PC-3 (cell line): ENCODE measurements around the gene EDAR.

Experiments
- EZH2 ChIP-seq: fragments of 300-600 bp; sonication (generic); IDR thresholded peaks from one replicate; pipeline ENCODE4 v1.6.1; 2017; ENCODE audit warnings: antibody characterized with exemption, mild to moderate bottlenecking, low read length; ENCODE audit not compliant: unreplicated experiment
- EZH2phosphoT487 ChIP-seq: fragments of 300-600 bp; sonication (generic); IDR thresholded peaks from 2 replicates; pipeline ENCODE4 v1.6.1; 2018; ENCODE audit warnings: mild to moderate bottlenecking, antibody characterized with exemption, low read length, borderline replicate concordance
- TF ChIP-seq, protein P1 (sequence below): fragments of 300-600 bp; sonication (generic); conservative IDR thresholded peaks from 2 replicates; pipeline ENCODE4 v1.5.1; 2017; ENCODE audit warnings: antibody characterized with exemption, low read depth, mild to moderate bottlenecking, low read length

DNA sequence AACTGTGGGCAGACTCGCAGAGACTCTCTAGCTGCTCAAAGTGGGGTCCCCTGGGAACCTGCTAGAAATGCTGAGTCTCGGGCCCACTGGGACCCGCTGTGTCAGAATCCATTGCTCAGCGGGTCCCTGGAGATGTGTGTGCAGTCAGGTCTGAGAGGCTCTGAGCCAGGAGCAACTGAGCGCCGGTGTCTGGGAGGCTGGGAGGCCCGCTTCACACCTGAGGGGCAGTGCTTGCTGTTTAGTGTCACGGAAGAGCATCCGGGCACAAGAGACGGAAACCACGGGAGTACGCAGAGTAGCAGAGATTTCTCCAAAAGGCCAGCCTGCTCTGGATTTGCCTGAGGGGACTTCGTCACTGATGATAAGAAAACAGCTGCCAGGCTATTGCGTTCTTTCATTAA is 70.1 kb downstream of the EDAR start:
- TF ChIP-seq, protein P1, sequence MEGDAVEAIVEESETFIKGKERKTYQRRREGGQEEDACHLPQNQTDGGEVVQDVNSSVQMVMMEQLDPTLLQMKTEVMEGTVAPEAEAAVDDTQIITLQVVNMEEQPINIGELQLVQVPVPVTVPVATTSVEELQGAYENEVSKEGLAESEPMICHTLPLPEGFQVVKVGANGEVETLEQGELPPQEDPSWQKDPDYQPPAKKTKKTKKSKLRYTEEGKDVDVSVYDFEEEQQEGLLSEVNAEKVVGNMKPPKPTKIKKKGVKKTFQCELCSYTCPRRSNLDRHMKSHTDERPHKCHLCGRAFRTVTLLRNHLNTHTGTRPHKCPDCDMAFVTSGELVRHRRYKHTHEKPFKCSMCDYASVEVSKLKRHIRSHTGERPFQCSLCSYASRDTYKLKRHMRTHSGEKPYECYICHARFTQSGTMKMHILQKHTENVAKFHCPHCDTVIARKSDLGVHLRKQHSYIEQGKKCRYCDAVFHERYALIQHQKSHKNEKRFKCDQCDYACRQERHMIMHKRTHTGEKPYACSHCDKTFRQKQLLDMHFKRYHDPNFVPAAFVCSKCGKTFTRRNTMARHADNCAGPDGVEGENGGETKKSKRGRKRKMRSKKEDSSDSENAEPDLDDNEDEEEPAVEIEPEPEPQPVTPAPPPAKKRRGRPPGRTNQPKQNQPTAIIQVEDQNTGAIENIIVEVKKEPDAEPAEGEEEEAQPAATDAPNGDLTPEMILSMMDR: no peak
- TF ChIP-seq EZH2phosphoT487 (no peak), EZH2 (no peak)
